ENCODE results near the gene RABL6. TPM values are rescaled to one million over a fixed set of nuclear protein-coding genes. Genes with fewer than 3 reads are reported as not detected.

Gene RABL6
- total RNA-seq, 1 donor from 2014 or later = 107 TPM

DNA sequence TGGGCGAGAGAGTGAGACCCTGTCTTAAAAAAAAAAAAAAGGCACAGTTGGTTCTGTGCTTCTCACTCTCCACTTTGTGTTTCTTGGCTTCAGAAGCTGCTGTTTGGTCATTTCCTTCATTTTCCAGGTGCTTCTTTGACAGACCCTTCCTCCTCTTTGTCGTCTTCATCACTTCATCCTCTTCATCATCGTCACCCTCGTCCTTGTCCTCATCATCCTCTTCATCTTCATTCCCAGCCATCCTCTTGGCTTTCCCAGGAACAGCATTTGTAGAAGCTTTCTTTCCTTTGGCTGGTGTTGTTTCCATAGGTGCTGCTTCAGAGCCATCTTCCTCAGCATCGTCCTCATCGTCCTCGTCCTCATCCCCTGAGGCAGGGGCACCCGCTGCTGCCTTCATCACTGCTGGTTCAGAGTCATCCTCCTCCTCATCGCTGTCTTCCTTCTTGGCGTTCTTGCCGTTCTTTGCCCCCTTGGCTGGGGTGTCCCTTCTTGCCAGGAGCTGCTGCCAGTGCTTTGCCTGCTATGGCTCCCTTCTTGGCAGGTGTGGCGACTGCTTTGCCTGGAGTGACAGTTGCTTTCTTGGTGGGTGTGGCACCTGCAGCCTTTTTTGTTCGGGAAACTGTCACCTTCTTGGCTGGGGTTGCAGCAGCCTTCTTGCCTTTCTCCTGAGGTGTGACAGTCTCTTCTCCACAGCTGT is 7.1 kb downstream of the RABL6 start:
- intact Hi-C loops (cut with micrococcal nuclease) = no loop called here

GRCh38 chr9:136815422-136815782 is 7.7 kb downstream of the RABL6 start:
- intact Hi-C loops (cut with micrococcal nuclease) = no loop called here

DNA sequence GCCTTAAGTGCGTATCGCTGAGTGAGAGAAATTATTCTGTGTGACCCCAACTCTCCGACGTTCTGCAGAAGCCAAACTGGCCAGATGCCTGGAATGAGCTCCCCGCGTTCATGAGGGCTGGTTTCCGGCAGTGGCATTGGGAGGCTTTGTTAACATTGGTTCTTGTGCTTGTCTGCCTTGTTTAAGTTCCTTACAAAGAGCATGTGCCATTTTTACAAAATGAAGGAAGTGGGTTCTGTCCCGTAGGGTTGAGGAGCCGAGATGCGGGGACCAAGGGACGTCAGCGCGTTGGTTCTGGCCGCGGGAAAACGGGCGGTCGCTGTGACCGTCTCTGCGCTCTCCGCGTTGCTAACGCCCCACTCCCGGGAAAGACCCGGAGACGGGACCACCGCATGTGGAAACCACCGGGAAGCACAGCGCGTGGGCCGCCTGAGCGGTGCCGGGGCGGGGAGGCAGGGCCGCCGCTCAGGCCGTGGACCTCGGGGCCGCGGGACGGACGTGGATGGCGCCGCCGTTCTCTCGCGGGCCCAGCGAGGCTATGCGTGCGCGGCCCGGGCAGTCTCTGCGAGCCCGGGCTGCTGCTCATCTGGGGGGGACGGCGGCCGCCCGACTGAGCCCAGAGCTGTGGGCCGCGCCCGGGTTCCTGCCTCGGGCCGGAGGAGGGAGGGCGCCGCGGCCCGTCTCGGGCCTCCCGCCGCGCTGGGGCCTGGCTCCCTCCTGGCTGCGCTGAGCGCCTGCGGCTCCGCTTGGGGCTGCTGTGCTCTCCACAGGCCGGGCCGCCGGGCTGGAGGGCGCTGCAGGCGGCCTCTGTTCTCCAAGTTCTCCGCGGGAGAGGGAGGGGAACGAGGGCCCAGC is 13.4 kb downstream of the RABL6 start:
- intact Hi-C loops (cut with micrococcal nuclease) = no loop called here

DNA sequence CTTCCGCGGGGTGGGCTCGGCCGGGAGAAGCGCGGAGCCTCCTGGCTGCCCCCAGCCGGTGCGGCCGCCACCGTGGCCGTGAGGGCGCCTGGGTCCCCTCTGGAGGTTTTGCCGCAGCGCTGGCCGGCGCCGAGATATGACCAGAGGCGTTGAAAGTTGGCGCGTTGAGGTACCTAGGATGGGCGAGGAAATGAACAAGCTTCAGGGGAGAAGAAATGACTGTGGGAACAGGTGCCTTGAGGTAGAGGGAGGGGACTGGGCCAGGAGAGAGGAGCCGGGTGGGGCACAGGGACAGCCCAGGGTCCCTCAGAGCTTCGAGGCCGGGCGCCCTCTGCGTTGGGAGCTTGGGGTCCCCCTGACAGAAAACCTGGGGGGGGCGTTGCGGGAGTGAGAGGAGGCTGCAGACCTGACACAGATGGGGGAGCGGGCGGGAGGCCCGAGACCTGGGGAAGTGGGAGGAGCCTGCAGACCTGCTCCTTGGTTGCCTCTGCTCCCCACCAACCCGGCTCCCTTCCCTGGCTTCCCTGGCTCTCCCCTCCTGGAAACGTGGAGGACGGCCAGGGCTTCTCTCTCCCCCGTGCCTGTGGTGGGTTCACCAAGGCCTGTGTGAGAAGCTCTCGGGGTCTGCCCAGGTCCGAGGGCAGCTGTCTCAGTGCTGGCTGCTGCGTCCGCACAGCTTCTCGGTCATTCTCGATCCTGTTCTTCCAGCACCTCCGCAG is 14.2 kb downstream of the RABL6 start:
- intact Hi-C loops (cut with micrococcal nuclease) = no loop called here

- intact Hi-C loops (cut with micrococcal nuclease) = no loop called here
These were observed 15.6 kb downstream of the RABL6 start for GRCh38 chr9:136823136-136824046.

- intact Hi-C loops (cut with micrococcal nuclease) = no loop called here
These were observed 16.9 kb downstream of the RABL6 start for GRCh38 chr9:136824496-136825225.

DNA sequence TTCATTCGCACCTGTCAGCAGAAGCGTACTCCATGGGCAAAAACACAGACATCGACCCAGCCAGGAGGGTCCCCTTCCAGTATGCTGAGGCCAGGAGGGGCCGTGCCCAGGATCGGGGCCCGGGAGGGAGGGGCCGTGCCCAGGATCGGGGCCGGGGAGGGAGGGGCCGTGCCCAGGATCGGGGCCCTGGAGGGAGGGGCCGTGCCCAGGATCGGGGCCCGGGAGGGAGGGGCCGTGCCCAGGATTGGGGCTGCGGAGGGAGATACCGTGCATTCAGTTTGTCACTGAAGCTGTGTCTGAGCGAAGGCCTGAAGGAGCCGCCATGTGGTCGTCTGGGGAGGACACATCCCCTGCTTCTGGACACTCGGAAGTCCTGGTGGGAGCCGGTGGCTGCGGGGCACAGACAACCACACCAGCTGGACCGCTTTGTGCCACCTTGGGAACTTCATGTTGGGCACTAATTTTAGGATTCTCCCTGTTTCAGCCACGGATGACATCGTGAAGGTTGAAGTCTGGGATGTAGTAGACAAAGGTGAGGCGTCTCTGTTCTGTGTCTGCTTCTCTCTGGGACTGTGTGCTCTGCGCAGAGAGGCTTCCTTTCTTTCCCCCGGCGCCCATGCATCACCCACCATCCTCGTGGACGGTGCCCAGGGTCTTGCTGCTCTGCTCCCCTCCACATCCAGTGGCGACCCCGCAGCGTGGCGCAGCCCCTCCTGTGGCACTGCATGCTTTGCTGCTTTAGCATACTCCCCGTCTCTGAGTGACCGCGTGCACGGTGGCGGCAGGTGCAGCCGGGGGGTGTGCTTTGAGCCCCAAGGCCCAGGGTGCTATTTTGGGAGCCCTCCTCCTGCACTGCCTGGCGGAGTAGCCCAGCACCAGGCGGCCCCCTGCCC is 17.8 kb downstream of the RABL6 start:
- intact Hi-C loops (cut with micrococcal nuclease) = no loop called here

DNA sequence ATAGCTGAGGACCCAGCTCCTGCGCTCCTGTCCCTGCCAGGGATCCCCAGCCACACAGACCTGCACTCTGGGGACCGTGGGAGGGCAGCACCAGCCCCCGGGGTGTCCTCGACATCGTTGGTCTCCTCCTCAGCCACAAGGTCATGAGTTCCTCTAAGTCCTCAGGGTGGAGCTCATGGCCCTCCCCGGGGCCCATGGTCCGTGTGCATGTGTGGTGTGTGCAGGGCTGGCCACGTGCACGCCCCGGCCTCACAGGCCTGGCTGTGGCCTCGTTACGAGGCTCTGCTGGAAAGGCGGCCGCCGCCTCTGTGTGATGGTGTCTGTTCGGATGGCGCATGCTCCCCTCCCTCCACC is 18.4 kb downstream of the RABL6 start:
- intact Hi-C loops (cut with micrococcal nuclease) = no loop called here

DNA sequence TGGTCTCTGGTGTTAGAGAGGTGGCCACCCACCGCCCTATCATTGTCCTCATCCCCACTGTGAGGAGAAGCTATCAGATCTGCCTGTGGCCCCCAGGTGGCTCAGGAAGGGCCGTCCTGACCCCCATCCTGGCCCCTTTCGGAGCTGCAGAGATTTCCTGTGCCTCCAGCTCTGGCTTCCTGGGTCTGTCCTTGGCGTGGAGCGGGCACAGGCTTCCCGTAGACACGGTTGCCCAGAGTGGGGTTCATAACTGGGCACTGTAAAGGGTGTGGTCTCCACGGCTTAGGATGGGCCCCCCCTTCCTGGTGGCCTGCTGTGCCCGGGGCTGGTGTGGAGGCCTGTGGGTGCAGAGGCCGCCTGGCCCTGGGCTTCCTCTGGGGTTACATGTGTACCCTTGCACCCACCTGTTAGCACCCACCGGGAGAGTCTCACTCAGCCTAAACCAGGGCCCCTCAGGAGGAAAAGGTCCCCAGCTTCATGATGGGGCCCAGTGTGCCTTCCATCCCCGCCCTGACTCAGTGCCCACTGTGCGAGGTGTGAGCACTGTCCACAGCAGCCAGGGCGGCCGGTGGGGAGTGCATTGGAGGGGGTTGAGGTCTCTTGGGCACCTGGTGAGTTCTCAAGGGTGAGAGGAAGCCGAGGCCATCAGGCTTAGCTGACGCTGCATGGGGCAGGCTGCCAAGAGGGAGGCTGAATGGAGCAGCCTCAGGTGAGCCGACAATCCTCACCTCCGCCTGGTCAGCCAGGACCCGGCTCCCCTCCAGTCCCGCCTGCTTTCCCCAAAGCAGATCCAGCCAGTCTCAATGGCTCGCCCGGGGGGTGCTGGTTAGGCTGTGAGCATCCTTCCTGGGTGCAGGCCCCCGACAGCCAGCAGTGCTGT is 19.2 kb downstream of the RABL6 start:
- intact Hi-C loops (cut with micrococcal nuclease) = no loop called here

DNA sequence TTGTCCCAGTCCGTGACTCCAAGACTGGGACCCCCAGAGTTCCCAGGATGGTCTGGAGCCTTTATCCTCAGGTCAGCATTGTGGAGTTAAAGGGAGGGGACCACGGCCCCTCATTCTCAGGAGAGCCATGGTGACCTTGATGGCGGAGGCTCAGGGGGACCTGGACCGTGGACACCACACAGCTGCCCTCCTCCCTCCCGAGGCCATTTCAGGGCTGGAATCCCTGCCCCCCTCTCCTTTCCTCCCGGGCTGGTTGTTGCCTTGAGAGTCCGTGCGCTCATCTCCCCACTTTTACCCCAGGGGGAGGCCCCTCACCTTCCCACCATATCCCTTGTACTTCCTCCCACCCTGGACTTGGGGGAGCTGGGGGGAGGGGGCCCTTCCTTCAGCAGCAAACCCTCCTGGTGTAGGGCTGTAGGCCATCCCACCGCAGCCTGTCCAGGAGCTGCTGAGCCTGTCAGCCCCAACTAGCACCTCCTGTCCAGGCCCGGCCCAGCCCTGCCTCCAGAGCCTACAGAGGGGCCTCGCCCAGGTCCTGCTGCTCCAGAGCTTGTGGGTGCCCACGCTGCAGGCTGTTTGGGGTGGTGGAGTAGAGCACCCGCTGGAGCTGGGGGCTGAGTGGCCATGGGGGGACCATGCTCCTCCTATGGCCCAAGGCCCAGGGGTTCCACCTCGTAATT is 20.2 kb downstream of the RABL6 start:
- intact Hi-C loops (cut with micrococcal nuclease) = no loop called here

GRCh38 chr9:136828474-136829140 is 20.9 kb downstream of the RABL6 start:
- intact Hi-C loops (cut with micrococcal nuclease) = no loop called here

DNA sequence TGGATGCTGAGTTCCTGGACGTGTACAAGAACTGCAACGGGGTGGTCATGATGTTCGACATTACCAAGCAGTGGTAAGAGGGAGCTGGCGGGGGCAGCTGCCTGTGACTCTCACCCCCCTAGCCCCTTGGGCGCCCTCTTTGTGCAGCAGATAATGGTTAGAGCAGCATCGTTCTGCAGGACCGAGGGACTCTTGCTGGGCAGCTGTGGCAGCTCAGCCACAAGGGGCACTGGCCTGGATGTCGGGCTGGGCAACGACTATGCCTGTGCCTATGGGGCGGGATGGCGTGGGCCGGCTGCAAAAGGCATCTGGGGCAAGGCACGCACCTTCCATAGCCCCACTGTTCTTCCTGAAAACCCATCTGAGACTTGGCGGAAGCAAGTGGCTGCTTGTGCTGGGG is 21.7 kb downstream of the RABL6 start:
- intact Hi-C loops (cut with micrococcal nuclease) = no loop called here

GRCh38 chr9:136829981-136830885 is 22.5 kb downstream of the RABL6 start:
- intact Hi-C loops (cut with micrococcal nuclease) = no loop called here

DNA sequence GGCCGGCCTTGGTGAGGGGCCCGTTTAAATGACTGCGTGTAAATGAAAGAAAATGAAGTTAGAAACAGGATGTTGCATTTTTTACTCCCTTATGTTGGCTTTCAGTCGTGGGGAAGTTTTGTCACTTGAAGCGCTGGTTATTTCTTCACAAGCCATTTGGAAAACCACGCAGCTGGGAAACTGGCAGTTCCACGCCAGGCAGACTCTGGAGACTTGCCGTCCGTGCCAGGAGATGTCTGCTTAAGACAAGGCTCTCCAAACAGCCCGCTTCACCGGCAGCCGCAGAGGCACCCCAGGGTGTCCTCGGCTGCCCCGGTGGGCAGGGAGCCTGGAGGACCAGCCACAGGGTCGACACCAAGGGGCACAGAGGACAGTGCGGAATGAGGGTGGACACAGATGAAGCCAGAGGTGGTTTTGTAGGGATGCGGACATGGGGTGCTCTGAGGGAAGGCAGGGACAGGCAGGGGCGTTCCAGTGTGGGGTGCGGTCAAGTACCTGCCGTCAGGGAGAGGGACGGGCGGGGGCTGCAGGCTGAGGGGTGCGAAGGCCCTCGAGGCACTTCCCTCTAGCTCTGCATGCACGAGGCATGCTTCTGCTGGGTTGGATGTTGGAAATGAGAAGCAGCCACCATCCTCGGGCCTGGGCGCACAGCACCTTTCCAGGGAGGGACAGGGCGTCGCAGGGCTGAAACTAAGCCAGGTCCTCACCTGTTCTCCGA is 23.4 kb downstream of the RABL6 start:
- intact Hi-C loops (cut with micrococcal nuclease) = no loop called here

GRCh38 chr9:136831720-136832104 is 24.0 kb downstream of the RABL6 start:
- intact Hi-C loops (cut with micrococcal nuclease) = no loop called here

DNA sequence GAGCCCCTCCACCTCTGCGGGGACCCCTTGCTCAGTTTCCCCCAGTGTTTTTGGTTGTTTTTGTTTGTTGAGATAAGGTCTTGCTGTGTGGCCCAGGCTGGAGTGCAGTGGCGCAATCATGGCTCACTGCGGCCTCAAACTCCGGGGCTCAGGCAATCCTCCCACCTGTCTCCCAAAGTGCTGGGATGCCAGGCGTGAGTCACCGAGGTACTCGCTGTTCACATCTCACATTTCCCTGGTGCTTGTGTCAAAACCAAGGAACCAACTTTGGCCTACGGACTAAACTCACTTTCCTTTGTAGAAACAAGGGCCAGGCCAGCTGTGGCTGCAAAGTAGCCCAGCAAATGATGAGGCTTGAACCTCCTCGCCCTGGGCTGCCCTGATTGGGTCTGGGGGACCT is 24.8 kb downstream of the RABL6 start:
- intact Hi-C loops (cut with micrococcal nuclease) = no loop called here
